HG02610 (cell line): Measurements from ENCODE around the gene CREB3L2.
A peak's percentile ranks its signal among the peaks of the same experiment; 100 is the strongest.
"Not testable (repeated sequence)": the region's sequence is repeated elsewhere in the genome, so short reads cannot be mapped to it uniquely, and the experiment has no call there.

Experiments
- ATAC-seq: cut with Tn5 transposase; IDR thresholded peaks from one replicate; pipeline ENCODE4 v1.9.1; 2021; ENCODE audit warnings: mild to moderate bottlenecking, moderate library complexity; ENCODE audit not compliant: unreplicated experiment

Gene CREB3L2

GRCh38 chr7:137935884-137936508 is 65.9 kb downstream of the CREB3L2 start:
- ATAC-seq: peak; percentile 37

- peak; percentile 83 for ATAC-seq
These were observed 66.7 kb downstream of the CREB3L2 start for GRCh38 chr7:137934941-137935883.

DNA sequence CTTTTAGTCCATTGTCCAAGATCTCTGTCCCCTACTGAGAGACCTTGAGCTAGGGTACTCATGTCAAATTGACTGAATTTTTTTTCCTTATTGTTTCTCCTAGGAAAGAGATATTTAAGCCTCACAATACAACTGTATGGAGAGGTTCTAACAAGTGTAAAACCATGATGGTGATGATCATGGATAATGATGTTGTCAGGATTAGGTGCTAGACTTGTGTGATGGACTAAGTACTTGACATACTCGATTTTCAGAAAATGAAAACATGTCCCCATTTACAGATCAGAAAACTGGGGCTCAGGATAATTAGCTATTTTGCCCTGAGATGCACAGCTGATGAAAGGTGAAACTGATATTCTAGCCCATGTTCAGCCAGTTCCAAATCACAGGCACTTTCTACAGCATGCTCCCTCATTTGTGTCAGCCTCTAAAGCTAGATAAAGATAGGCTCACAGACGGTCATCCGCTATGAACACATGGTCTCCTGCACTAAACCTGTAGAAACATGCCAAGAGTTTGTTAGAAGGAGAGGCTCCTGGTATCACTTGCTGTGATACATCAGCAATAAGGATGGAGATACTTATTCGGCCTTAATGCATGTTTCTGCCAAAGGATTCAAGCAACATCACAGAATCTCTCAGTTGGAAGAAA is 67.6 kb downstream of the CREB3L2 start:
- ATAC-seq: no peak

DNA sequence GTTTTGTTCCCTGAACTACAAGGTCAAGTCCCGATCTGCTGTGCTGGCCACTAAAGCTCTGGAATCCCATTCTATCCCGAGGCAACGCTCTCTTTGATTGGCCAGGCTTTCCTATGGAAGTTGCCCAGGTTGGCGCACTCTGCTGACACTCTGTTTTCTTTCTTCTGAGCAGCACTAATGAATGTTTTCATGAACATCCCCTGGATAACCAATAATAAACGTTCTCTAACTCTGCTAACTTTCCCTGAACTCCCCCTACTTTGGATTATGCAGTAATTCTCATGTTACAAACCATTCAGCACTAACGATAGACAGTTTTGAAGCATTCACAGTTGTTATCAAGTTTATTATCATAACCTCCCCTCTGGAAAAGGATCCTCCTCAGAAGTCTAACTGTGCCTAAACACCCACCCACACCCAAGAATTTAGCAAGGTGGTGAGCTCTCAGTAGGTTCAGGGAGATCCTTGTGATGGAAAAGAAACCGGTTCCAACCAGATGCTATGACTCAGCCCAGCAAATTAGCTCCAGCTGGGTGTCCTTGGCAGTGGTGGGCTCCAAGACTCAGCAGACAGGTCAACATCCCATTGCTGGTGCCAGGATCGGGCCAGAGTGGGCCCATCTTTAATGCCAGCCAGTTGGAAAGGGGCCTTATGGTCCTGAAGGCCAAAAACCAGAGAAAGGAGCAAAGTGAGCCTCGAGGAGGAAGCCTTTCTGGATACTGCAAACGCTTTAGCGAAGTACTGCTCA is 68.4 kb downstream of the CREB3L2 start:
- ATAC-seq: peak; percentile 22

GRCh38 chr7:137932881-137933269 is 69.0 kb downstream of the CREB3L2 start:
- no peak for ATAC-seq

- ATAC-seq: no peak
These were observed 70.1 kb downstream of the CREB3L2 start for GRCh38 chr7:137931823-137932222.

DNA sequence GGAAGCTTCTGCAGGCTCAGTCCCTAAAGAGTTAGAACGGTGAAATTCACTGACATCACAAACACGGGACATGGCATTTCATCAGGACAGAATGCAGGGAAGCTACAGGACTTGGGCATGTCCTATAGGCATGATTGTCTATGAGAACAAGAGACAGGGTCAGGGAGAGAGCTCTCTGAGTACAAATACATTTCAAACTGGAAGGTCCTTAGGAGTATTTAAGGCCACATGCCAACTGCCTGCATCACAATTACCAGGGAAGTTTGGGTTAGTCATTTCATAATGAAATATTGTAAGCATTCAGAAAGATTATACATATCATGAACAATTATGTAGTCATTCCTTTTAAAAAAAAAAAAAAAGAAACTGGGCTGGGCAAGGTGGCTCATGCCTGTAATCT is 71.3 kb downstream of the CREB3L2 start:
- no peak for ATAC-seq

GRCh38 chr7:137928626-137929025 is 73.3 kb downstream of the CREB3L2 start:
- ATAC-seq: no peak

DNA sequence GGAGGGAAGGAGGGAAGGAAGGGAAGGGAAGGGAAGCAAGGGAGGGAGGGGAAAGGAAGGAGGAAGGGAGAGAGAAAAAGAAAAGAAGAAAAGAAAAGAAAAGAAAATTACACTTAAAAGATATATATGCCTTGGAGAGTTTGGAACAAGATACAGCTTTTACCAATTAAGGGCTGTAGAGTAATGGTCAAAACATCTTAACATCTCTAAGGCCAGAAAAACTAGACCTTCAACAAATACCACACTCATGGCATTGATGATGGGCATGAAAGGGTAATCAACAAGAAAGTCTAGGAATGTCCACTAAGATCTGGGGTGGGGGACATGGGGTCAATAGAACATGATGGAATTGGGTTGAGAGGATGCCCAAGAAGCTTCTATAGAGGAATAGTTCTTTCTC is 74.5 kb downstream of the CREB3L2 start:
- no peak for ATAC-seq

DNA sequence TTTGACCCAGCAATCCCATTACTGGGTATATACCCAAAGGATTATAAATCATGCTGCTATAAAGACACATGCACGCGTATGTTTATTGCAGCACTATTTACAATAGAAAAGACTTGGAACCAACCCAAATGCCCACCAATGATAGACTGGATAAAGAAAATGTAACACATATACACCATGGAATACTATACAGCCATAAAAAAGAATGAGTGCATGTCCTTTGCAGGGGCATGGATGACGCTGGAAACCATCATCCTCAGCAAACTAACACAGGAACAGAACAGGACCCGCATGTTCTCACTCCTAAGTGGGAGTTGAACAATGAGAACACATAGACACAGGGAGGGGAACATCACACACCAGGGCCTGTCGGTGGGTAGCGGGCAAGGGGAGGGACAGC is 75.7 kb downstream of the CREB3L2 start:
- ATAC-seq: not testable (repeated sequence)

GRCh38 chr7:137925754-137926153 is 76.1 kb downstream of the CREB3L2 start:
- no peak for ATAC-seq

DNA sequence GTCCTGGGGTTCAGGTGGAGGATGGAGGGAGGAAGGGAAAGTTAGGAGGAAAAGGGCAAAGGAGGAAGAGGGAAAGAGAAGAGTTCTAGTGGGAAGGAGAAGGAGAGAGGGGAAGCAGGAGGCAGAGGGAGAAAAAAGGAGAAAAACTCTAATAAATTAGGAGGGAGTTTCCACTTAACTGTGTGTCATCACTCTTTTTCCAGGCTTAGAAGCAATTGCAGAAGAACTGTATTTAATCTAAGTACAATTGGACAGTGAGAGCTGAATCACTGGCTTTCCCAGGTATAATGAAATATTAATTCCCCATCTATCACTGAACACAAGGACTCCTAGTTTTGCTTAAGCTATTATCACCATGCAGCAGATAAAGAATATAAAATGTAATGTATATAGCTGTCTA is 76.8 kb downstream of the CREB3L2 start:
- ATAC-seq: no peak

GRCh38 chr7:137923380-137923779 is 78.5 kb downstream of the CREB3L2 start:
- no peak for ATAC-seq

DNA sequence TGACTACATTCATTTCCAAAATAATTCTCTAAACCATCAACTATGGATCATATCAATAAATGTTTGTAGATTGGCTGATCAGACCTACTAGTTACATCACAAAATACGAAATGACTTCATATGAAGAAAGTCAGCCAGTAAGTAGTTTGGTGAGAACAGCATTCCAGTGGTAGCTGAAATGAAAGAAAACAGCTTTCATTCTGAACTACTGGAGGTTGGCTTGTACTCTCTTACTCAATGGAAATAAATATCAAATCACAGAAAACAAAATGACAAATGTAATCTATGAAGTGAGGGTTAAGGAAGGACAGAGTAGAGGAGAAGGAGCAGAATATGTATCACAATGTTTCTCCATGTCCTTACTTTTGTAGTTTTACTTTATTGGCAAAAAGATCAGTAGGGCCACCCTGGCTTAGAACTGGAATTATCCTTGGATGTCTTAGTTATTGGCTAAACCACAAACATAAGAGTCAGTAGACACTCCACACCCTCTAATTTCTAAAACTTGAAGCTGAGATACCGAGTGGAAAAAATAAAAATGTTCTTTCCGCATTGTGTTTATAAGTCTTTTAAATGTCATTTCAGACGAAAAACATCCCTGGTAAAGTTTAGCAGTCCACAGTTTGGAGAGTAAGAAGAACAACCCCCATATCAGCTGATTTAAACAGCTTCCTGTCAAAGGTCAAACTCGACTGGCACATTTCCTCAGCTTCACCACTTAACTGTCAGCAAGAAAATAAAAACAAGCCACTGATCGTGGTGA is 81.1 kb downstream of the CREB3L2 start:
- ATAC-seq: no peak

DNA sequence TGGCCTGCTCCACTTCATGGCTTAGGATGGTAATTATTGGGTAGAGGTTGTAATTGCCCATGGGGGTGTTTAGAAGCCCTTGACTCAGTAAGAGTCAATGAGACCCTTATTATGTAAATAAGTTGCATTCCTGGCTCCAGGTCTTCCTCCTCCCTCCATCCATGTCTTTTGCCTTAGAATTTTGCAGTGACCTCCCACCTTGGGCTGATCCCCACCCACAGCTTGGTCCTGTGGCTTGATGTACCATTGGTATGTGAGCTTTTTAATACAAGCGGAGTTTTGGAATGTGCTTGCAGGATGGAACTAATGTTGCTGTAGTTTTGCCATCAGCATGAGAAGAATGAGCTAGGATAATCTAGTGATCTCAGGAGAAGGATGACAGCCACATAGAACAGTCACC is 81.9 kb downstream of the CREB3L2 start:
- ATAC-seq: no peak

DNA sequence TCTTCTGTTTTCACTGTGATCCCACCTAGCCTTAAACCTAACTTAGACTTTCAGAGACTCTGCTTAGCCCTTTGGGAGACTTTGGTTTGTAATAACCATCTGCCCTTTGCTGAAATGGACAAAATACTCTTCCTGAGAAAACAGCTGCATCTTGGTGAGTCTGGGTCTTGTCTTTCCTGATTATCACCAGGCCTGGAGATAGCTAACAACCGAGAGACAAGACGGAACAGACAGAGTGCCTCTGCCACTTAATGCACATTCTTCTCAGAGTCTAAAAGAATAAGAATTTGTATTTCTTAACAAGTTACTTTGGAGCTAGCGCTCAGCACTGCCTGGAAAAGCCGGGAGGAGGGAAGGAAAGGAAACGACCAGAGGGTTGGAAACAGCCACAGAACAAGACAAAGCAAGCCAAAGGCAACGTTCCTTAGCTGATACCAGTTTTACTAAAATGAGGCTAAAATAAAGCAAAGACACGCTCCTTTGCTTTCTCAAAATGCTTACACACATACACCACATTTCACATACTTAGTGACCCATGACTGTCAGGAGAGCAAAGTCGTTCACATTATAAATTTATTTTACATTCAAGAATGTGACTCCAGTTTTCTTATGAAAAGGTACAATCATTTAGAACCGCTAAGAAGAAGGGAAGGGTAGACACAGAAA is 84.8 kb downstream of the CREB3L2 start:
- peak; percentile 45 for ATAC-seq

DNA sequence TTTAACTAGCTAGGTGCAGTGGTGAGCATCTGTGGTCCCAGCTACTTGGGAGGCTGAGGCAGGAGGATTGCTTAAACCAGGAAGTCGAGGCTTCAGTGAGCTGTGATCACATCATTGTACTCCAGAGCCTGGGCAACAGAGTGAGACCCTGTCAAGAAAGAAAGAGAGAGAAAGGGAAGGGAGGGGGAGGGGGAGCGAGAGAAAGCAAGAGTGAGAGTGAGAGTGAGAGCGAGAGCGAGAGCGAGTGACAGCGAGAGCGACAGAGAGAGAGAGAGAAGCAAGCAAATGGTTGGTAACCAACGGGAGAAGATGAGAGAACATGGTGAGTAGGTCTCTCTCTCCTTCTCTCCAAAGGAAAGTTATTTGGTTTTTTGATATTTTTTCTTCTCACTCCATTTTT is 85.3 kb downstream of the CREB3L2 start:
- ATAC-seq: no peak

GRCh38 chr7:137915266-137915665 is 86.6 kb downstream of the CREB3L2 start:
- no peak for ATAC-seq

GRCh38 chr7:137913985-137914384 is 87.9 kb downstream of the CREB3L2 start:
- no peak for ATAC-seq

DNA sequence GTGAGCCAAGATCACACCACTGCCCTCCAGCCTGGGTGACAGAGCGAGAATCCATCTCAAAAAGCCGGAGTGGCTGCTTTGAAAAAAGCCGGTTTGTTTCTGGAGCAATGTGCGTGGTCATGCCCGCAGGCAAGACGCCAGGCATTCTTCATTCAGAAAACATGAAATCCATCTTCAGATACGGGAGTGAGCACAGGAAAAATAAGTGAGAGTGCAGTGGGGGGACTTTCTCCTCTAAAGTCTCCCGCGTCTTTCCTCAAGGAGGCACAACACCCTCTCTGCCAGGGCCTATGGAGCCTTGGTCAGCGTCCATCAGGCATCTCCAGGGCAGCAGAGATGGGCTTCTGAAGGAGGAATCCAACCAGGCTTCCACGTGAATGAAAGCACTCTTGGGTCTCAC is 92.8 kb downstream of the CREB3L2 start:
- no peak for ATAC-seq
